ENCODE measurements around the gene CDK5R2.

GRCh38 chr2:218963601-218964000, 4.1 kb downstream of the CDK5R2 start:
- TF ChIP-seq CTCF (IDR thresholded peaks at IDR 0.05), result no peak
- no peak for TF ChIP-seq POLR2A (IDR thresholded peaks at IDR 0.05)
